Omental fat pad (tissue), 4 donors: ENCODE results near the gene SPATS2. TPM values are rescaled to one million over a fixed set of nuclear protein-coding genes. Genes with fewer than 3 reads are reported as not detected.
"Not testable (repeated sequence)": the region's sequence is repeated elsewhere in the genome, so short reads cannot be mapped to it uniquely, and the experiment has no call there.

Experiments used
- ATAC-seq: fragments of 150-250 bp; one replicate; pipeline ENCODE4 v1.9.1; 2016; ENCODE audit warnings: mild to moderate bottlenecking, moderate library complexity; ENCODE audit not compliant: low FRiP score
- DNase-seq: peaks from one replicate; pipeline ENCODE4 v3.0.0-alpha.2; 2019; ENCODE audit warnings: low spot score
- CTCF ChIP-seq, 3 donors: fragments of 450-650 bp; IDR thresholded peaks; one replicate each; pipeline ENCODE4 v1.5.1; 2016 to 2017; ENCODE audit warnings: antibody characterized with exemption in 3 of 3, mild to moderate bottlenecking in 3 of 3, moderate library complexity in 2 of 3
- total RNA-seq, 4 donors: library from RNA; depleted of rRNA; stranded (reverse); fragments of >200 nt; gene quantifications; one replicate each; pipeline ENCODE4 v1.1.0, GENCODE V29; 2016

SPATS2 gene
- total RNA-seq, 4 donors from 2014 or later = 8.0 to 16.2 (median 9.7) TPM

GRCh38 chr12:49366652-49367380, 446 bp upstream of the SPATS2 start:
- peak; percentile 45 for DNase-seq
- peak; percentile 96 for ATAC-seq
- no peak for TF ChIP-seq CTCF (IDR thresholded peaks at IDR 0.05)

- DNase-seq (no peak), ATAC-seq (no peak)
- no peak for TF ChIP-seq CTCF (IDR thresholded peaks at IDR 0.05)
Observed at GRCh38 chr12:49368240-49368600, 958 bp downstream of the SPATS2 start.

- DNase-seq = no peak
- TF ChIP-seq CTCF (IDR thresholded peaks at IDR 0.05) = no peak
- no peak for ATAC-seq
Observed at GRCh38 chr12:49369411-49370145, 2.3 kb downstream of the SPATS2 start.

GRCh38 chr12:49370539-49370938, 3.3 kb downstream of the SPATS2 start:
- no peak for TF ChIP-seq CTCF (IDR thresholded peaks at IDR 0.05)
- DNase-seq = no peak
- ATAC-seq = no peak

- no peak for TF ChIP-seq CTCF (IDR thresholded peaks at IDR 0.05)
- DNase-seq (no peak), ATAC-seq (no peak)
Observed at GRCh38 chr12:49375406-49375805, 8.1 kb downstream of the SPATS2 start.

GRCh38 chr12:49377386-49377785, 10.1 kb downstream of the SPATS2 start:
- ATAC-seq (no peak), DNase-seq (no peak)
- no peak for TF ChIP-seq CTCF (IDR thresholded peaks at IDR 0.05)

- not testable (repeated sequence) for DNase-seq, ATAC-seq
Observed at GRCh38 chr12:49380184-49380583, 12.9 kb downstream of the SPATS2 start.
